DND-41 (cell line): ENCODE measurements around the gene IFI27L1.

ENCODE experiments used
- ATAC-seq: fragments of 200-7000 bp; cut with Tn5 transposase; 3 replicates; pipeline ENCODE4 v1.9.1; 2021; ENCODE audit warnings: low read depth; ENCODE audit not compliant: insufficient read depth
- DNase-seq: peaks from one replicate; pipeline ENCODE4 v3.0.0-alpha.2; 2020
- H2AFZ ChIP-seq: 2 replicates; pipeline ENCODE4 v1.6.0; 2012; ENCODE audit warnings: low read depth, low read length
- H3K27ac ChIP-seq: 2 replicates; pipeline ENCODE4 v1.5.1; 2012; ENCODE audit warnings: low read length, inconsistent platforms
- H3K27me3 ChIP-seq: fragments of 200-600 bp; sonication (generic); 2 replicates; pipeline ENCODE4 v1.6.0; 2012; ENCODE audit warnings: low read length, mild to moderate bottlenecking, inconsistent platforms; ENCODE audit not compliant: insufficient read depth, poor library complexity
- H3K36me3 ChIP-seq: 2 replicates; pipeline ENCODE4 v1.5.1; 2012; ENCODE audit warnings: low read length, inconsistent platforms; ENCODE audit not compliant: insufficient read depth
- H3K4me1 ChIP-seq: 2 replicates; pipeline ENCODE4 v1.5.1; 2012; ENCODE audit warnings: mild to moderate bottlenecking, low read length; ENCODE audit not compliant: insufficient read depth
- H3K4me2 ChIP-seq: 2 replicates; pipeline ENCODE4 v1.6.0; 2012; ENCODE audit warnings: mild to moderate bottlenecking, moderate library complexity, low read length, inconsistent platforms; ENCODE audit not compliant: insufficient read depth
- H3K4me3 ChIP-seq, 2 experiments: fragments of 200-600 bp in 1 of 2; shearing (Covaris generic) in 1 of 2; 2 replicates each; pipeline ENCODE4 v1.5.1; 2012 to 2016; ENCODE audit warnings: inconsistent platforms in 2 of 2, low read length in 2 of 2, mild to moderate bottlenecking in 2 of 2, low read depth in 1 of 2, moderate library complexity in 1 of 2
- H3K79me2 ChIP-seq: 2 replicates; pipeline ENCODE4 v1.6.0; 2012; ENCODE audit warnings: low read length, inconsistent platforms; ENCODE audit not compliant: insufficient read depth
- H3K9ac ChIP-seq: 2 replicates; pipeline ENCODE4 v1.6.0; 2012; ENCODE audit warnings: low read depth, mild to moderate bottlenecking, inconsistent platforms, low read length, moderate library complexity
- H3K9me3 ChIP-seq: 2 replicates; pipeline ENCODE4 v1.5.1; 2012; ENCODE audit warnings: low read length, moderate library complexity, mild to moderate bottlenecking, inconsistent platforms; ENCODE audit not compliant: insufficient read depth, severe bottlenecking
- H4K20me1 ChIP-seq: 2 replicates; pipeline ENCODE4 v1.6.0; 2012; ENCODE audit warnings: low read length; ENCODE audit not compliant: insufficient read depth
- EZH2 ChIP-seq: IDR thresholded peaks from 3 replicates; pipeline ENCODE4 v1.6.1; 2012; ENCODE audit warnings: borderline replicate concordance, low read depth, mild to moderate bottlenecking, moderate library complexity, low read length, inconsistent platforms; ENCODE audit not compliant: severe bottlenecking
- TF ChIP-seq, protein P1 (sequence below): IDR thresholded peaks from 2 replicates; pipeline ENCODE4 v1.5.1; 2012; ENCODE audit warnings: borderline replicate concordance, low read length, moderate library complexity, mild to moderate bottlenecking; ENCODE audit not compliant: poor library complexity, severe bottlenecking; ENCODE audit errors: extremely low read depth

Gene IFI27L1

DNA sequence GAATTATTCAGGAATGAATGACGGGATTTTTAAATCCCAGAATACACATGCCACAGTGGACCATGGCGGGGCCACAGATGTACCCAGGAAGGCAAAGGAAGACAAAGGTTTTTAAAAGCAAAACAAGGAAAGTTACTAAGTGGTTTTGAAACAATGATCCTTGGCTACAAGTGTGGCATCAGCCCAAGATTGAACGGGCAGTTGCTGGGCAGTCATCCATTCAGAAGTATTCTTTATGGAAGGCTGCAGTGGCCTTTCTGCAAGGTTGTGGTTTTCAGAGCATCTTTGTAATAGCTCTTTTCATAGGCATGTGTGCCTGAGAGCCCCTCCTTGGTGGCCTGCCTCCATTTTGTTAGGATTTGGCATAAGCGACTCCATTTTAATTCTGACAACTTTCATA, 16.0 kb downstream of the IFI27L1 start:
- H3K4me1 ChIP-seq, result no peaks in the 10 kb centered on the region
- H3K4me2 ChIP-seq, result no peak overlapping the region
- H3K79me2 ChIP-seq, result no peaks in the 10 kb centered on the region
- ATAC-seq (no peak), DNase-seq (no peak)
- H3K9ac ChIP-seq, result no peak overlapping the region
- H3K27me3 ChIP-seq, result no peaks in the 10 kb centered on the region
- peaks cover 18% of the 10 kb centered on the region; the same call in 1 of the 2 replicates for H3K36me3 ChIP-seq
- no peak overlapping the region for H3K4me3 ChIP-seq
- H3K27ac ChIP-seq, result no peak overlapping the region
- no peak overlapping the region for H2AFZ ChIP-seq
- 0 out of 2 replicates have a peak, but pooled peaks cover 3% of the 10 kb centered on the region for H4K20me1 ChIP-seq
- TF ChIP-seq, protein P1, sequence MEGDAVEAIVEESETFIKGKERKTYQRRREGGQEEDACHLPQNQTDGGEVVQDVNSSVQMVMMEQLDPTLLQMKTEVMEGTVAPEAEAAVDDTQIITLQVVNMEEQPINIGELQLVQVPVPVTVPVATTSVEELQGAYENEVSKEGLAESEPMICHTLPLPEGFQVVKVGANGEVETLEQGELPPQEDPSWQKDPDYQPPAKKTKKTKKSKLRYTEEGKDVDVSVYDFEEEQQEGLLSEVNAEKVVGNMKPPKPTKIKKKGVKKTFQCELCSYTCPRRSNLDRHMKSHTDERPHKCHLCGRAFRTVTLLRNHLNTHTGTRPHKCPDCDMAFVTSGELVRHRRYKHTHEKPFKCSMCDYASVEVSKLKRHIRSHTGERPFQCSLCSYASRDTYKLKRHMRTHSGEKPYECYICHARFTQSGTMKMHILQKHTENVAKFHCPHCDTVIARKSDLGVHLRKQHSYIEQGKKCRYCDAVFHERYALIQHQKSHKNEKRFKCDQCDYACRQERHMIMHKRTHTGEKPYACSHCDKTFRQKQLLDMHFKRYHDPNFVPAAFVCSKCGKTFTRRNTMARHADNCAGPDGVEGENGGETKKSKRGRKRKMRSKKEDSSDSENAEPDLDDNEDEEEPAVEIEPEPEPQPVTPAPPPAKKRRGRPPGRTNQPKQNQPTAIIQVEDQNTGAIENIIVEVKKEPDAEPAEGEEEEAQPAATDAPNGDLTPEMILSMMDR, result no peak
- no peak for TF ChIP-seq EZH2
- no peaks in the 10 kb centered on the region for H3K9me3 ChIP-seq

DNA sequence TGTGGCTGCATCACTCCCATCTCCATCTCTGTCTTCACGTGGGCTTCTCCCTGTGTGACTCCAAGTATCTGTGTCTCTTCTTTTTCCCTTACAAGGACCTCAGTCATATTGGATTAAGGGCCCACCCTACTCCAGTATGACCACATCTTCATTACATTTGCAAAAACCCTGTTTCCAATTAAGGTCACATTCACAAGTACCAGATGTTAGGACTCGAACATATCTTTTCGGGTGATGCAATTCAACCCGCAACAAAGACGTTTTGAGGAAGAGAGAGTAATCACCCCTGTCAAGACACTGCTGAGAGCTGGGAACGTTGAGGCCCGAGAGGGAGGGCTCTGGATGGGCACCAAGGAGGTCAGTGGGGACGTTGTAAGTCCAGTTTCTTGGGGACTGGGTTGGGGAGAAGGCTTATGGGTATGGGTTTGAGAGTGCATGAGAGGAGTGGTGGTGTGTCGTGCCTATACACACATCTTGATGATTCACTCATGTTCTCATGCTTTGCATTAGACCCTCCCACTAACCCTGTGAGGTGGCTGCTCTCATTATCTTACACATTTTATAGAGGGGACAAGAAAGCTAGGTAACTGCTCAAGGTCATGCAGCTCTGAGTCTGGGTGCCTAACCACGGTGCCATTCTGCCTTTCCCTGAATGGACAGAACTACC, 17.3 kb downstream of the IFI27L1 start:
- no peak overlapping the region for H3K4me3 ChIP-seq
- DNase-seq (no peak), ATAC-seq (no peak)
- H3K4me2 ChIP-seq, result no peak overlapping the region
- H4K20me1 ChIP-seq, result 0 out of 2 replicates have a peak, but pooled peaks cover 3% of the 10 kb centered on the region
- no peak for TF ChIP-seq EZH2
- TF ChIP-seq, protein P1, result no peak
- H3K9me3 ChIP-seq, result no peaks in the 10 kb centered on the region
- H3K79me2 ChIP-seq, result no peaks in the 10 kb centered on the region
- H3K9ac ChIP-seq, result no peak overlapping the region
- no peak overlapping the region for H2AFZ ChIP-seq
- no peak overlapping the region for H3K27ac ChIP-seq
- H3K36me3 ChIP-seq, result peaks cover 18% of the 10 kb centered on the region; the same call in 1 of the 2 replicates
- H3K27me3 ChIP-seq, result no peaks in the 10 kb centered on the region
- no peaks in the 10 kb centered on the region for H3K4me1 ChIP-seq

DNA sequence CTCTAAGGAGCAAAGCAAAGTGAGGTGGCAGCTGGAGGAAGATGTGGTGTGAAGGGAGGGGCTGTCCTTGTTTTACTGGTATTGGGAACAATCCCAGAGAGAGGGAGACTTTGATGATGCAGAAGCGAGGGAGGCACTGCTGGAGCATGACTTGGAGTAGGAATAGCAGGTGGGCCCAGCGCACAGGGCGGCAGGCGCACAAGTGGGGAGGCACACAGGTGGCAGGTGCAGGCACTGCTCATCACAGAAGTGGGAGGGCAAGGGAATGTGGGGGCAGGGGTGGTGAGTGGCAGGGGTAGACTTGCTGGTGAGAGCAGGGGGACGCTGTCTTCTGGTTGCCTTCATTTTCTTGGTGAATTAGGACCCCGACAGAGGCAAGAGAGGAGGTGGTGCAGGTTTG, 17.9 kb downstream of the IFI27L1 start:
- H3K27ac ChIP-seq, result no peak overlapping the region
- H3K27me3 ChIP-seq, result no peaks in the 10 kb centered on the region
- no peak overlapping the region for H3K4me3 ChIP-seq
- H3K79me2 ChIP-seq, result no peaks in the 10 kb centered on the region
- peaks cover 18% of the 10 kb centered on the region; the same call in 1 of the 2 replicates for H3K36me3 ChIP-seq
- H4K20me1 ChIP-seq, result 0 out of 2 replicates have a peak, but pooled peaks cover 3% of the 10 kb centered on the region
- ATAC-seq, result no peak
- H3K9me3 ChIP-seq, result no peaks in the 10 kb centered on the region
- no peak overlapping the region for H2AFZ ChIP-seq
- H3K9ac ChIP-seq, result no peak overlapping the region
- TF ChIP-seq, protein P1, result no peak
- TF ChIP-seq EZH2, result no peak
- no peak for DNase-seq
- no peak overlapping the region for H3K4me2 ChIP-seq
- H3K4me1 ChIP-seq, result no peaks in the 10 kb centered on the region
